Activated T-helper 1 cell treated with Interleukin-2 at 50 U/mL for 16 hours (primary cell): ENCODE results near the gene MBD3L5.
"Not testable (repeated sequence)": the region's sequence is repeated elsewhere in the genome, so short reads cannot be mapped to it uniquely, and the experiment has no call there.

Experiments used
- DNase-seq: peaks from one replicate; pipeline ENCODE4 v3.0.0-alpha.2; 2020; ENCODE audit warnings: low read depth

MBD3L5 gene

GRCh38 chr19:7030278-7030677 is at the start of gene MBD3L5:
Gene MBD3L5 (plus strand): TSS chr19:7030578. CDS start chr19:7030612, 34 bp downstream.
- DNase-seq: not testable (repeated sequence)

GRCh38 chr19:6983448-6983847 is 46.9 kb upstream of the MBD3L5 start:
- DNase-seq: no peak

GRCh38 chr19:6987850-6988249 is 42.5 kb upstream of the MBD3L5 start:
- no peak for DNase-seq

- no peak for DNase-seq
Observed at GRCh38 chr19:6988257-6988656, 42.1 kb upstream of the MBD3L5 start.

GRCh38 chr19:6995054-6995453 is 35.3 kb upstream of the MBD3L5 start:
- DNase-seq: no peak

GRCh38 chr19:6996810-6997209 is 33.6 kb upstream of the MBD3L5 start:
- no peak for DNase-seq

- DNase-seq: no peak
Observed at GRCh38 chr19:6997679-6998445, 32.5 kb upstream of the MBD3L5 start.

- no peak for DNase-seq
Observed at GRCh38 chr19:6999933-7000332, 30.4 kb upstream of the MBD3L5 start.

GRCh38 chr19:7000333-7000732 is 30.0 kb upstream of the MBD3L5 start:
- no peak for DNase-seq

GRCh38 chr19:7000816-7001215 is 29.6 kb upstream of the MBD3L5 start:
- no peak for DNase-seq

- no peak for DNase-seq
Observed at GRCh38 chr19:7004313-7004931, 26.0 kb upstream of the MBD3L5 start.

- DNase-seq: no peak
Observed at GRCh38 chr19:7006135-7006704, 24.2 kb upstream of the MBD3L5 start.

- no peak for DNase-seq
Observed at GRCh38 chr19:7007859-7008258, 22.5 kb upstream of the MBD3L5 start.

- DNase-seq: no peak
Observed at GRCh38 chr19:7010722-7011593, 19.4 kb upstream of the MBD3L5 start.

GRCh38 chr19:7013678-7014077 is 16.7 kb upstream of the MBD3L5 start:
- no peak for DNase-seq

- DNase-seq: no peak
Observed at GRCh38 chr19:7018828-7019227, 11.6 kb upstream of the MBD3L5 start.

- DNase-seq: not testable (repeated sequence)
Observed at GRCh38 chr19:7021331-7021730, 9.0 kb upstream of the MBD3L5 start, which contains the start of gene MBD3L2B. Gene MBD3L2B (minus strand): TSS chr19:7021431. CDS start chr19:7021397, 34 bp downstream.

GRCh38 chr19:7028790-7029189 is 1.6 kb upstream of the MBD3L5 start:
- not testable (repeated sequence) for DNase-seq

- DNase-seq: not testable (repeated sequence)
Observed at GRCh38 chr19:7040079-7040478, 9.7 kb downstream of the MBD3L5 start, which contains the start of gene MBD3L4. Gene MBD3L4 (minus strand): TSS chr19:7040179. CDS start chr19:7040144, 35 bp downstream.

- not testable (repeated sequence) for DNase-seq
Observed at GRCh38 chr19:7041563-7041962, 11.2 kb downstream of the MBD3L5 start.

- DNase-seq: not testable (repeated sequence)
Observed at GRCh38 chr19:7049021-7049420, 18.6 kb downstream of the MBD3L5 start, which contains the start of gene MBD3L2. Gene MBD3L2 (plus strand): TSS chr19:7049321. CDS start chr19:7049374, 53 bp downstream.

- not testable (repeated sequence) for DNase-seq
Observed at GRCh38 chr19:7051421-7051820, 21.0 kb downstream of the MBD3L5 start.
